Measurements from ENCODE around the gene ABLIM1.

The ABLIM1 gene

GRCh38 chr10:114539623-114540022 lies 118.5 kb downstream of the ABLIM1 start:
- DNase-seq (ENCODE audit: low read depth) = no peak
- TF ChIP-seq CTCF (IDR thresholded peaks at IDR 0.05; ENCODE audit: insufficient read depth, low read depth, low read length, missing control alignments) = no peak

GRCh38 chr10:114538181-114538906 lies 119.7 kb downstream of the ABLIM1 start:
- no peak for TF ChIP-seq CTCF (IDR thresholded peaks at IDR 0.05; ENCODE audit: insufficient read depth, low read depth, low read length, missing control alignments)
- no peak overlapping the region for H3K4me3 ChIP-seq (ENCODE audit: low read depth, low read length)

More at GRCh38 chr10:114539623-114540022, 118.5 kb downstream of the ABLIM1 start:
- H3K4me3 ChIP-seq (ENCODE audit: low read depth, low read length) = no peak overlapping the region

DNA sequence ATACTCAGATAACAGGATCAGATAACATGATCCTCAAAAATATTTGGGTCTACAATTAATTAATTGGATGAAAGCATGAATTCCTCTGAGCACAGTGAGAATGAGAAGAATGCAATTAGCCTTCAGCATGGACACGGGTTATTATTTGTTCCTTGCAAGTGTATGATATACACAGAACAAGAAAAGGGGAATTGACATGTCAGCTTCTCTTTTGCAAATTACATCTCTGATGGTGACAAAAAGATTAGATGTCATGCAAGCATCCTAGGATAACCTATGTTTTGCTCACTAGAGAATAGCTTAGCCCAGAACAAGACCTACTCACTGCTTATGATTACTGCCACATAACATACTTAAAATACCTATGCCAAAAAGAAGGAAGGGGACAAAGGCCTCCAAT lies 120.3 kb downstream of the ABLIM1 start:
- no peak for DNase-seq (ENCODE audit: low read depth)
- no peak for TF ChIP-seq CTCF (IDR thresholded peaks at IDR 0.05; ENCODE audit: insufficient read depth, low read depth, low read length, missing control alignments)
- no peak overlapping the region for H3K4me3 ChIP-seq (ENCODE audit: low read depth, low read length)

More at GRCh38 chr10:114538181-114538906, 119.7 kb downstream of the ABLIM1 start:
- DNase-seq (ENCODE audit: low read depth) = peak; percentile 35

DNA sequence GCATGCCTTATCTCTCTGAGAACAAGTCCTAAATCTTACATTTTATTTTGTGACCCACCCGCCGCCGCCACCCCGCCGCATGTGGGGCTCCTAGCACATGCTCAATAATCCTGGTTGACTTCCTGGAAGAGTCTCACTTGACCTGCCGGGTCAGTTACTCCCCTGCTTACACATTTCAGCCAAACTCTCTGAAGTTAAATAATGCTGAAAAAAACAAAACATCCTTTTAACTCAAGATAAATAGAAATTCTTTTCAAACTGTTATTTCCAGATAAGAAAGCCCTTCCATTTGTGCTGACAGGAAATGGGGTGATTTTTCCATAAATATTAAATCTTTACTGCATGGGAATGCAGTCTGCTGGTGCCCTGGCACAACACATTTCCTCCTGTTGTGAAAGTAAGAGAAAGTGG lies 123.5 kb downstream of the ABLIM1 start:
- no peak for DNase-seq (ENCODE audit: low read depth)
- TF ChIP-seq CTCF (IDR thresholded peaks at IDR 0.05; ENCODE audit: insufficient read depth, low read depth, low read length, missing control alignments) = no peak
- H3K4me3 ChIP-seq (ENCODE audit: low read depth, low read length) = no peak overlapping the region

DNA sequence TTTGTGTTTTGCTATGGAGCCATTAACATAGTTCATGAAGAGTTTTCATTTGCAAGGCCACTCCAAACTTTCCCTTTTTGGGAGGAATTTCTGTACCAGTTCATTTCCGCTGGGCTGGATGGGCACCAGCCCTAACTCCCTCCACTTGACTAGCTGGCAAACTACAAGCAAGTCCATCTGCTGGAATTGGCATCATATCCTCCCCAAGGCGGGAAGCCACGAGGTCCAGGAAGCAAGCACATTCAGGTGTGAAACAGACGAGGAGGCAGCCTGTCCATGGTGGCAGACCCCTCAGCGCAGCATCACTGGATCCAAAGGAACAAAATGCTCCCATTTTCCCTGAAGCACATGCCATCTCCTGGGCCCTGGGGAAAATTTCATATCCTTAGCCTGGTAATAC lies 125.8 kb downstream of the ABLIM1 start:
- DNase-seq (ENCODE audit: low read depth) = no peak
- no peak overlapping the region for H3K4me3 ChIP-seq (ENCODE audit: low read depth, low read length)
- TF ChIP-seq CTCF (IDR thresholded peaks at IDR 0.05; ENCODE audit: insufficient read depth, low read depth, low read length, missing control alignments) = no peak

DNA sequence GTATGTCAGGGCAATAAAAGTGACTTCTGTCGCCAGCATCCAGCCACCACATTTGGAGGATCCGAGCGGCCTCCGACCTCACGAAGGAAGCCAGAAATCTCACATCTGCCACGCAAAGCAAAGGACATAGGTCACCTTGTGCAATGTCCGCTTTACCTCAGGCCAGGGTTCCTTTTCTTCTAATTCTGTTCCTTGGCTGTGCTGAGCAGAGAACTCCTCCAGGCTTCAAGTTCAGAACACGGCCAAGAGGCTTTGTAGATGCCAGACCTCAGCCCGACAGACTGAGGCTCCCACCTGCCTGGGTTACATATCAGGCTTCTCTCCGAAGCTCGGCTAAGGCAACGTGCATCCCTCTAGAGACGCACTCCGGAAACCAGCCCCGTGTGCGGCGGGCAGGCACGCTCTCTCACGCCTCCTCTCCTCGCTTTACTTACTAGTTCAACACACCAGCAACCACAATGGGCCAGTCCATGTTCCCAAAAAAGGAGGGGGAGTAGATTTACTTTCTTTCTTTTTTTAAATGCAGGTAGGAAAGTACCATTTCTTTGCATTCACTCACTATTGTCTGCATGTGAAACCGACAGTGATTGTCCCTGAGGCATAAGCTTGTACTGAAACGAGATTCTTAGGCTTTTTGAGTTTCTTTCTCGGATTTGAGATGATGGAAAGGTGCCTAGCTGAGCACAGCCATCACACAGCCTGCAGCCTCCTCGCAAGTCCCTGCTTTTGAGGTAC lies 131.4 kb downstream of the ABLIM1 start:
- peak overlapping the region; percentile 71 for H3K4me3 ChIP-seq (ENCODE audit: low read depth, low read length)
- TF ChIP-seq CTCF (IDR thresholded peaks at IDR 0.05; ENCODE audit: insufficient read depth, low read depth, low read length, missing control alignments) = no peak
- peak; percentile 95 for DNase-seq (ENCODE audit: low read depth)

All from GM12865 (cell line).